ENCODE results near the gene GSG1.

DNA sequence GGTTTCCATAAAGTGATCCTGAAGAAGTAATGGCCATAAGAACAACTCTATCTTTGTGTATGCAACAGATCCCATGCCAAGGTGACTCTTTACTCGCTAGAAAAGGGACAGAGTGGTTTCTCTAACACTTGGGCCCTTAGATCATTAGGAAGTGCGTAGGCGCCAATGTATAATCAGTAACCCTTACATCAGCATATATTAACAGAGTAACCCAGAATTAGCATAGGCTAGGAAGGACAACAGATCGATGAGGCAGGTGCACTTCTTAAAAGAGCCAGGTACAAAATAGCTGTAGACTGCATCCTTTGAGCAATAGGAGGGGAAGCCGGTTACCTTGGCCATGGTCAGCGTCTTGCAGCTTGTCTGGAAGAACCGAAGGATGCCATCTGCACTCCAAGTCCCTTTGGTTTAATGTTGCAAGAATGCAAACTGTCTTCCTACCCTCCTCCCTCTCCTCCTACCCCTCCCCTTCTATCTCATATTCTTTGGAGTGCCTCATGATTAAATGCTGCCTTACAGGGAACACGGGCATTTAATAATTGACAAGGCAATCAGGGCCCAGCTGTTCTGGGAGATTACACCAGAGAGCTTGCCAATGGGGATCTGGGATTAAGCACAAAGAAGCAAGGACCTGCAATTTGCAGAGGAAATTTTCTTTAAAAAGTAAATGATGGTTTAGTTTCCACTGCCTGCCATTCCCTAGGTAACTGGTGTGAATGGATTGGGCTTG lies 8.0 kb downstream of the GSG1 start:
- TF ChIP-seq, protein P1, sequence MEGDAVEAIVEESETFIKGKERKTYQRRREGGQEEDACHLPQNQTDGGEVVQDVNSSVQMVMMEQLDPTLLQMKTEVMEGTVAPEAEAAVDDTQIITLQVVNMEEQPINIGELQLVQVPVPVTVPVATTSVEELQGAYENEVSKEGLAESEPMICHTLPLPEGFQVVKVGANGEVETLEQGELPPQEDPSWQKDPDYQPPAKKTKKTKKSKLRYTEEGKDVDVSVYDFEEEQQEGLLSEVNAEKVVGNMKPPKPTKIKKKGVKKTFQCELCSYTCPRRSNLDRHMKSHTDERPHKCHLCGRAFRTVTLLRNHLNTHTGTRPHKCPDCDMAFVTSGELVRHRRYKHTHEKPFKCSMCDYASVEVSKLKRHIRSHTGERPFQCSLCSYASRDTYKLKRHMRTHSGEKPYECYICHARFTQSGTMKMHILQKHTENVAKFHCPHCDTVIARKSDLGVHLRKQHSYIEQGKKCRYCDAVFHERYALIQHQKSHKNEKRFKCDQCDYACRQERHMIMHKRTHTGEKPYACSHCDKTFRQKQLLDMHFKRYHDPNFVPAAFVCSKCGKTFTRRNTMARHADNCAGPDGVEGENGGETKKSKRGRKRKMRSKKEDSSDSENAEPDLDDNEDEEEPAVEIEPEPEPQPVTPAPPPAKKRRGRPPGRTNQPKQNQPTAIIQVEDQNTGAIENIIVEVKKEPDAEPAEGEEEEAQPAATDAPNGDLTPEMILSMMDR (IDR thresholded peaks at IDR 0.05; ENCODE audit: low read depth, low read length): no peak
- no peak for TF ChIP-seq MYC (IDR thresholded peaks at IDR 0.05; ENCODE audit: low read depth, low read length)
- TF ChIP-seq POLR2A (IDR thresholded peaks at IDR 0.05; ENCODE audit: extremely low read depth, insufficient read length): no peak
- TF ChIP-seq, protein P2, sequence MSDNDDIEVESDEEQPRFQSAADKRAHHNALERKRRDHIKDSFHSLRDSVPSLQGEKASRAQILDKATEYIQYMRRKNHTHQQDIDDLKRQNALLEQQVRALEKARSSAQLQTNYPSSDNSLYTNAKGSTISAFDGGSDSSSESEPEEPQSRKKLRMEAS (IDR thresholded peaks at IDR 0.05; ENCODE audit: low read depth, low read length): no peak
